Measurements from ENCODE around the gene KIF6.

DNA sequence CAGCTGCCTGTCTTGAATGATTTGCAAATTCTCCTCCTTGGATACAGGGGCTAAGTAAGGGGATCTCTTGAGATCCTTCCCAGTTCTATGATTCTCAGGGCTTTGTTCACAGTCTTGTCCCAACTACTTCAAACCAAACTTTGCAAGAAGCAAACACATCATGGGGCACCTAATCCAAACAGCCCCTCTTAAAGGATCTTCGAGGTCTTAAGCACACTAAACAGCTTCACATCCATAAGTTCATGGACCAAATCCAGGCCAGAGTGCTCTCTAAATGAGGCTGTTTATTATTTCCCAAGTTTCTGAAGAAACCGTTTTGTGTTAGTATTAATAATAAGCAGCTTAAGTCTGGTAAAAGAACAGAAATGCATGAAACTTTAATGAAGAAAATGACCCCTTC is 75.2 kb downstream of the KIF6 start:
- TF ChIP-seq, protein P1, sequence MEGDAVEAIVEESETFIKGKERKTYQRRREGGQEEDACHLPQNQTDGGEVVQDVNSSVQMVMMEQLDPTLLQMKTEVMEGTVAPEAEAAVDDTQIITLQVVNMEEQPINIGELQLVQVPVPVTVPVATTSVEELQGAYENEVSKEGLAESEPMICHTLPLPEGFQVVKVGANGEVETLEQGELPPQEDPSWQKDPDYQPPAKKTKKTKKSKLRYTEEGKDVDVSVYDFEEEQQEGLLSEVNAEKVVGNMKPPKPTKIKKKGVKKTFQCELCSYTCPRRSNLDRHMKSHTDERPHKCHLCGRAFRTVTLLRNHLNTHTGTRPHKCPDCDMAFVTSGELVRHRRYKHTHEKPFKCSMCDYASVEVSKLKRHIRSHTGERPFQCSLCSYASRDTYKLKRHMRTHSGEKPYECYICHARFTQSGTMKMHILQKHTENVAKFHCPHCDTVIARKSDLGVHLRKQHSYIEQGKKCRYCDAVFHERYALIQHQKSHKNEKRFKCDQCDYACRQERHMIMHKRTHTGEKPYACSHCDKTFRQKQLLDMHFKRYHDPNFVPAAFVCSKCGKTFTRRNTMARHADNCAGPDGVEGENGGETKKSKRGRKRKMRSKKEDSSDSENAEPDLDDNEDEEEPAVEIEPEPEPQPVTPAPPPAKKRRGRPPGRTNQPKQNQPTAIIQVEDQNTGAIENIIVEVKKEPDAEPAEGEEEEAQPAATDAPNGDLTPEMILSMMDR (IDR thresholded peaks at IDR 0.05), result no peak
- no peak for TF ChIP-seq POLR2A (IDR thresholded peaks at IDR 0.05)

Data from uterus (tissue), 2 donors.